Fibroblast of skin of scalp (primary cell): Measurements from ENCODE around the gene ZNF530. TPM values are rescaled to one million over a fixed set of nuclear protein-coding genes. Genes with fewer than 3 reads are reported as not detected.

Source experiments
- DNase-seq: peaks from one replicate; pipeline ENCODE4 v3.0.0-alpha.2; 2013
- polyA plus RNA-seq, 2 experiments: library from polyadenylated mRNA; unstranded; fragments of 120-200 nt; gene quantifications; one replicate each; pipeline ENCODE4 v1.2.1, GENCODE V29; 2013; ENCODE audit not compliant: insufficient read length in 2 of 2

ZNF530 gene
- polyA plus RNA-seq (2013, experiment 1 of 2; ENCODE audit: insufficient read length): 2.1 TPM
- 1.7 TPM for polyA plus RNA-seq (2013, experiment 2 of 2; ENCODE audit: insufficient read length)

GRCh38 chr19:57599761-57600383 is at the start of gene ZNF530:
Gene ZNF530 (plus strand): TSS chr19:57599885. CDS start chr19:57604346, 4,461 bp downstream.
- peak; percentile 95 for DNase-seq

GRCh38 chr19:57552432-57552831 is 47.3 kb upstream of the ZNF530 start:
- DNase-seq: no peak

GRCh38 chr19:57557659-57558058 is 42.0 kb upstream of the ZNF530 start:
- no peak for DNase-seq

GRCh38 chr19:57558525-57558924 is 41.2 kb upstream of the ZNF530 start:
- DNase-seq: peak; percentile 16

- DNase-seq: peak; percentile 8
Measured at GRCh38 chr19:57559008-57559403, 40.7 kb upstream of the ZNF530 start.

GRCh38 chr19:57559404-57560025 is 40.2 kb upstream of the ZNF530 start, which contains the start of gene ZNF550:
Gene ZNF550 (minus strand): TSS chr19:57559863. CDS start chr19:57559682, 181 bp downstream.
- DNase-seq: peak; percentile 88

GRCh38 chr19:57560049-57560491 is 39.6 kb upstream of the ZNF530 start:
- peak; percentile 86 for DNase-seq

GRCh38 chr19:57563547-57563946 is 36.1 kb upstream of the ZNF530 start:
- no peak for DNase-seq

GRCh38 chr19:57566396-57567265 is 33.1 kb upstream of the ZNF530 start:
- peak; percentile 40 for DNase-seq

GRCh38 chr19:57570707-57571106 is 29.0 kb upstream of the ZNF530 start:
- DNase-seq: no peak

- no peak for DNase-seq
Measured at GRCh38 chr19:57572415-57572947, 27.2 kb upstream of the ZNF530 start.

GRCh38 chr19:57576661-57577060 is 23.0 kb upstream of the ZNF530 start:
- no peak for DNase-seq

GRCh38 chr19:57578487-57579205 is 21.0 kb upstream of the ZNF530 start, which contains the start of gene ZNF416:
Gene ZNF416 (minus strand): TSS chr19:57578911. CDS start chr19:57578704, 207 bp downstream.
- peak; percentile 99 for DNase-seq

GRCh38 chr19:57583104-57583520 is 16.6 kb upstream of the ZNF530 start:
- no peak for DNase-seq

GRCh38 chr19:57583521-57584416 is 15.9 kb upstream of the ZNF530 start, which contains the start of gene ZIK1:
Gene ZIK1 (plus strand): TSS chr19:57584145. CDS start chr19:57584357, 212 bp downstream.
- DNase-seq: peak; percentile 97

GRCh38 chr19:57587529-57587928 is 12.2 kb upstream of the ZNF530 start:
- no peak for DNase-seq

GRCh38 chr19:57599377-57599760 is 316 bp upstream of the ZNF530 start:
- DNase-seq: no peak

GRCh38 chr19:57606931-57607330 is 7.2 kb downstream of the ZNF530 start:
- DNase-seq: no peak

GRCh38 chr19:57611113-57611512 is 11.4 kb downstream of the ZNF530 start:
- DNase-seq: no peak

- DNase-seq: peak; percentile 91
Measured at GRCh38 chr19:57613941-57614743, 14.5 kb downstream of the ZNF530 start, which contains the start of gene ZNF134. Gene ZNF134 (plus strand): TSS chr19:57614242. CDS start chr19:57619469, 5,227 bp downstream.
